ENCODE results near the gene SYNC.
"Not testable (repeated sequence)": the region's sequence is repeated elsewhere in the genome, so short reads cannot be mapped to it uniquely, and the experiment has no call there.

DNA sequence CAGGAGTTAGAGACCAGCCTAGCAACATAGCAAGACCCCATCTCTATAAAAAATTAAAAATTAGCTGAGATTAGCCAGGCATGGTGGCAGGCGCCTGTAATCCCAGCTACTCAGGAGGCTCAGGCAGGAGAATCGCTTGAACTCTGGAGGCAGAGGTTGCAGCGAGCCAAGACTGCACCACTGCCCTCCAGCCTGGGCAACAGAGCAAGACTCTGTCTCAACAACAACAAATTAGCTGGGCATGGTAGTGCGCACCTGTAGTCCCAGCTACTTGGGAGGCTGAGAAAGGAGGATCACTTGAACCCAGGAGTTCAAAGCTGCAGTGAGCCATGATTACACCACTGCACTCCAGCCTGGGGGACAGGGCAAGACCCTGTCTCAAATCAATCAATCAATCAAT lies 72.4 kb downstream of the SYNC start:
- TF ChIP-seq, protein P1, sequence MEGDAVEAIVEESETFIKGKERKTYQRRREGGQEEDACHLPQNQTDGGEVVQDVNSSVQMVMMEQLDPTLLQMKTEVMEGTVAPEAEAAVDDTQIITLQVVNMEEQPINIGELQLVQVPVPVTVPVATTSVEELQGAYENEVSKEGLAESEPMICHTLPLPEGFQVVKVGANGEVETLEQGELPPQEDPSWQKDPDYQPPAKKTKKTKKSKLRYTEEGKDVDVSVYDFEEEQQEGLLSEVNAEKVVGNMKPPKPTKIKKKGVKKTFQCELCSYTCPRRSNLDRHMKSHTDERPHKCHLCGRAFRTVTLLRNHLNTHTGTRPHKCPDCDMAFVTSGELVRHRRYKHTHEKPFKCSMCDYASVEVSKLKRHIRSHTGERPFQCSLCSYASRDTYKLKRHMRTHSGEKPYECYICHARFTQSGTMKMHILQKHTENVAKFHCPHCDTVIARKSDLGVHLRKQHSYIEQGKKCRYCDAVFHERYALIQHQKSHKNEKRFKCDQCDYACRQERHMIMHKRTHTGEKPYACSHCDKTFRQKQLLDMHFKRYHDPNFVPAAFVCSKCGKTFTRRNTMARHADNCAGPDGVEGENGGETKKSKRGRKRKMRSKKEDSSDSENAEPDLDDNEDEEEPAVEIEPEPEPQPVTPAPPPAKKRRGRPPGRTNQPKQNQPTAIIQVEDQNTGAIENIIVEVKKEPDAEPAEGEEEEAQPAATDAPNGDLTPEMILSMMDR (IDR thresholded peaks at IDR 0.05) = not testable (repeated sequence)
- not testable (repeated sequence) for TF ChIP-seq POLR2A (IDR thresholded peaks at IDR 0.05)

Measured in right lobe of liver (tissue), 4 donors.